ENCODE measurements around the gene PPARD.

The PPARD gene

DNA sequence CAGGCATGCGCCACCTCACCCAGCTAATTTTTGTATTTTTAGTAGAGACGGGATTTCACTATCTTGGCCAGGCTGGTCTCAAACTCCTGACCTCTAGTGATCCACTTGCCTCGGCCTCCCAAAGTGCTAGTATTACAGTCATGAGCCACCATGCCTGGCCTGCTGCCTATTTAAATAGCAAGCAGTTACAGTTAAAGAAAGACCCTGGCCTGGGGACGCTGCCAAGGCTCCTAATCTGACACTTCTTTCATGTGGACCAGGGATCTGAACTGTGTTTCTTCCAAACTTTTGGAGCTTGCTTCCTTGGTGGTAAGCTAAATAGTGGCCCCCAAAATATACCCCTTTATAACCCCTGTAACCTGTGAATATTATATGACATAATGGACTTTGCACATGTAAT lies 15.3 kb downstream of the PPARD start:
- Histone ChIP-seq H3K9me3 (no peaks in the 10 kb centered on the region), H3K27me3 (no peaks in the 10 kb centered on the region), H3K36me3 (peaks cover 10 to 28% (median 24%) of the 10 kb centered on the region in 3 donors), H3K27ac (no peak overlapping the region), H3K4me1 (peaks cover 0 to 45% (median 36%) of the 10 kb centered on the region in 4 donors), H3K4me3 (no peak overlapping the region)
- TF ChIP-seq, protein P1, sequence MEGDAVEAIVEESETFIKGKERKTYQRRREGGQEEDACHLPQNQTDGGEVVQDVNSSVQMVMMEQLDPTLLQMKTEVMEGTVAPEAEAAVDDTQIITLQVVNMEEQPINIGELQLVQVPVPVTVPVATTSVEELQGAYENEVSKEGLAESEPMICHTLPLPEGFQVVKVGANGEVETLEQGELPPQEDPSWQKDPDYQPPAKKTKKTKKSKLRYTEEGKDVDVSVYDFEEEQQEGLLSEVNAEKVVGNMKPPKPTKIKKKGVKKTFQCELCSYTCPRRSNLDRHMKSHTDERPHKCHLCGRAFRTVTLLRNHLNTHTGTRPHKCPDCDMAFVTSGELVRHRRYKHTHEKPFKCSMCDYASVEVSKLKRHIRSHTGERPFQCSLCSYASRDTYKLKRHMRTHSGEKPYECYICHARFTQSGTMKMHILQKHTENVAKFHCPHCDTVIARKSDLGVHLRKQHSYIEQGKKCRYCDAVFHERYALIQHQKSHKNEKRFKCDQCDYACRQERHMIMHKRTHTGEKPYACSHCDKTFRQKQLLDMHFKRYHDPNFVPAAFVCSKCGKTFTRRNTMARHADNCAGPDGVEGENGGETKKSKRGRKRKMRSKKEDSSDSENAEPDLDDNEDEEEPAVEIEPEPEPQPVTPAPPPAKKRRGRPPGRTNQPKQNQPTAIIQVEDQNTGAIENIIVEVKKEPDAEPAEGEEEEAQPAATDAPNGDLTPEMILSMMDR (IDR thresholded peaks at IDR 0.05): no peak
- no peak for DNase-seq
- intact Hi-C loops (cut with DNase I; ENCODE audit: low total_unique reads): loop anchor here (5.0 kb wide), 1 partner anchor 85 kb away; no protein-coding TSS in a partner anchor

DNA sequence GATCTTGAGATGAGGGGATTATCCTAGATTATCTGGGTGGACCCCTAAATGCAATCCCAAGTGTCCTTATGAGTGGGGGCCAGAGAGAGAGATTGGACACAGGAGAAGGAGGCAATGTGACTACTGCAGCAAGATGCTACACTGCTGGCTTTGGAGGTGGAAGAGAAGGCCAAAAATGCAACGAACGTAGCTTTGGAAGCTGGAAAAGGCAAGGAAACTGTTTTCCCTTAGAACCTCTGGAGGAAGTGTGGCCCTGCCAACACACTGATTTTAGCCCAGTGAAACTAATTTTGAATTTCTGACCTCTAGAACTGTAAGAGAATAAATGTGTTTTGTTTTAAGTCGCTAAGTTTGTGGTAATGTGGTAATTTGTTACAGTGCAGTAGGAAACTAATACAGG lies 15.7 kb downstream of the PPARD start:
- no peak for DNase-seq

DNA sequence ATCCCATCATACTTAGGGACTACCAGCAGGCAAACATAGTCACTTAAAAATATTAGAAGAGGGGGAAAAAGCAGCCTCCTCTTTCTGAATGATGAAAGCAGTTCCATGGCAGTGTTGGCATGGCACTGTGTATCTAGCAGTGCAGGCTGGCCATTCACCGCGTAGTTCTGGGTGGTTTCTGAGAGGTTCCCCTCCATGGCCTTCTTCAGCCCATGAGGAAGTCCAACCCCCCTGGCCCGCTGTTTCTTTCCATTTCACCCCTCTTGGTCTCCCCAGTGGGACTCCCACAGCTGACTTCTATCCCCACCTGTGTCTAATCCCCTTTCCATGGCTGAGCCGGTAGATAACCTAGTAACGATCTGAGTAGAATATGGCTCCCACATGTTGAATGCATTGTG lies 17.0 kb downstream of the PPARD start:
- peaks cover 0 to 45% (median 36%) of the 10 kb centered on the region in 4 donors for H3K4me1 ChIP-seq
- no peak for DNase-seq
- H3K27ac ChIP-seq: peak overlapping the region in 1 of 2 donors; percentile 61
- no peaks in the 10 kb centered on the region for H3K9me3 ChIP-seq
- peaks cover 0 to 16% (median 14%) of the 10 kb centered on the region in 3 donors for H3K36me3 ChIP-seq
- no peak overlapping the region for H3K4me3 ChIP-seq
- H3K27me3 ChIP-seq: no peaks in the 10 kb centered on the region
- intact Hi-C loops (cut with DNase I; ENCODE audit: low total_unique reads): loop anchor here (5.0 kb wide), 1 partner anchor 83 kb away; no protein-coding TSS in a partner anchor
- TF ChIP-seq, protein P1 (IDR thresholded peaks at IDR 0.05): no peak

More for the DNA sequence above, 15.7 kb downstream of the PPARD start:
- Histone ChIP-seq H3K36me3 (peaks cover 6 to 25% (median 20%) of the 10 kb centered on the region in 3 donors), H3K27me3 (no peaks in the 10 kb centered on the region), H3K4me1 (peaks cover 0 to 45% (median 36%) of the 10 kb centered on the region in 4 donors), H3K27ac (peak overlapping the region in 1 of 2 donors; percentile 31), H3K9me3 (no peaks in the 10 kb centered on the region), H3K4me3 (no peak overlapping the region)
- intact Hi-C loops (cut with DNase I; ENCODE audit: low total_unique reads): loop anchor here (5.0 kb wide), 1 partner anchor 84 kb away; no protein-coding TSS in a partner anchor
- TF ChIP-seq, protein P1 (IDR thresholded peaks at IDR 0.05): no peak

DNA sequence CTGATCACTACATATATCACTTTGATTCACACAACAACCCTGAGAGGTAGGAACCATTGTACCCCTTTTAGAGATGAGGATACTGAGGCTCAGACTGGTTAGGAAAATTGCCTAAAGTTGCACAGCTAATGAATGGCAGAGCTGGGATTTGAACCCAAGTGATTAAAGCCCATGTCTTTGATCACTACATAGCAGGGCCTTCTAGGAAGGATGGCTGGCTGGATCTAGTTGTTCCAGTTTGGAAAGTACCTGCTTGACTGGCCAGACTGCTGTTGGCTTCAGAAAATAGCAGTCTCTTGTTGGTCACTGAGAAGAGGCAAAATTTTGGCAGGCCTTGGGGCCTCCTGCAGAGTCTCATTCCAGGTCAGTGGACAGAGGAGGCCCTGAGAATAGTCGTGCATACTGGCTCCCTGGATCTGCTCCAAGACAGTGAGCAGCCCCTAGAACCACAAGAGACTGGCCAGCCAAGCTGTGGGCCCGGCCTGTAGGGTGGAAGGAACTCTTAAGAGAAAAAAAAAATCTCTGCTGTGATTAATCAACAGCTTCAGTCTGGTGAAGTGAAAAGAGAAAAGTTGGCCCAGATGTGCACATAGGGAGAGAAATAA lies 17.5 kb downstream of the PPARD start:
- H3K9me3 ChIP-seq: no peaks in the 10 kb centered on the region
- no peak overlapping the region for H3K4me3 ChIP-seq
- H3K27ac ChIP-seq: peak overlapping the region in 1 of 2 donors; percentile 61
- H3K4me1 ChIP-seq: peaks cover 0 to 45% (median 36%) of the 10 kb centered on the region in 4 donors
- H3K27me3 ChIP-seq: no peaks in the 10 kb centered on the region
- intact Hi-C loops (cut with DNase I; ENCODE audit: low total_unique reads): loop anchor here (5.0 kb wide), 1 partner anchor 82 kb away; no protein-coding TSS in a partner anchor
- peaks cover 0 to 14% (median 9%) of the 10 kb centered on the region in 3 donors for H3K36me3 ChIP-seq
- TF ChIP-seq, protein P1 (IDR thresholded peaks at IDR 0.05): no peak
- DNase-seq: peak in 1 of 2 donors; percentile 70

DNA sequence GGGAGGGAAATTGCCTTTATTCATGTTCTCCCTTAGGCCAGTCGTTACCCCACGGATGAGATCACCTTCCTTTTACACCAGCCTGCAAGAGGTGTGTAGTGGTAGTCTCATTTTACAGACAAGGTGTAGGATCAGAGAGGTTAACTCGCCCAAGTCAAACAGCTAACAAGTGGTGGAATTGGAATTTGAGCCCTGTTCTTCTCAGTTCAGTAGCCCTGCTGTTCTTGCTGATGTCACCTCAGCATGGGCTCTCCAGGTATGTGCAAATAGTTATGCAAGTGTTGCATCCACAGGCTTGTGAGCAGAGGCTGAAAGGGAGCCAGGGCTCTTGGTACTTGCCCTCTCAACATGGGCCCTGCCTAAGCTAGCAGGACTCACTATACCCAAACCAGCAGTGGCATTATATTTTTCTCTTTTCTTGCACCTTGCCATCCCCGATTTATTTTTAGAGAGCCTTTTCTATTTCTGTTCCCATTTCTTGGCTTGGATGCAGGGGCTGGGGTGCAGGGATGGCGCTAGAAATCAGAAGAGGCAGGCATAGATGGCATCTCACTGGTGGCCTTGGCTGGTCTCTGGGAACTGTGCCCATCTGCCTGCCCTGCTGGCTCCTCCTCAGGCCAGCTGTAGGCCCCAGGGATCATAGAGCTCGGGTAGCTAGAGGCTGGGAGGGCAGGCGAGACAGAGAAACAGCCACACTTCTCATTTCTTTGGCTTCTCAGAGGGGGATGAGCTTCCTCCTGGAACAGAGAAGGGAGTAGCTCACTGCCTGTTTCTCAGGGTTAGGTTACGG lies 18.2 kb downstream of the PPARD start:
- H3K27me3 ChIP-seq: no peaks in the 10 kb centered on the region
- intact Hi-C loops (cut with DNase I; ENCODE audit: low total_unique reads): no loop called here
- no peaks in the 10 kb centered on the region for H3K9me3 ChIP-seq
- peak overlapping the region; percentile 25 to 61 for H3K27ac ChIP-seq
- H3K36me3 ChIP-seq: peaks cover 0 to 12% (median 8%) of the 10 kb centered on the region in 3 donors
- TF ChIP-seq, protein P1 (IDR thresholded peaks at IDR 0.05): no peak
- peaks cover 0 to 45% (median 36%) of the 10 kb centered on the region in 4 donors for H3K4me1 ChIP-seq
- DNase-seq: peak; percentile 33 to 70
- no peak overlapping the region for H3K4me3 ChIP-seq

All from tibial artery (tissue), 4 donors.